ENCODE results near the gene ENTPD2.

GRCh38 chr9:137077758-137078693, 24.2 kb upstream of the ENTPD2 start:
- TF ChIP-seq POLR2A (IDR thresholded peaks at IDR 0.05) (no peak), CTCF (IDR thresholded peaks at IDR 0.05) (no peak)

Measured in adrenal gland (tissue), 5 donors.